ENCODE data around the gene PCBP3.

The PCBP3 gene

DNA sequence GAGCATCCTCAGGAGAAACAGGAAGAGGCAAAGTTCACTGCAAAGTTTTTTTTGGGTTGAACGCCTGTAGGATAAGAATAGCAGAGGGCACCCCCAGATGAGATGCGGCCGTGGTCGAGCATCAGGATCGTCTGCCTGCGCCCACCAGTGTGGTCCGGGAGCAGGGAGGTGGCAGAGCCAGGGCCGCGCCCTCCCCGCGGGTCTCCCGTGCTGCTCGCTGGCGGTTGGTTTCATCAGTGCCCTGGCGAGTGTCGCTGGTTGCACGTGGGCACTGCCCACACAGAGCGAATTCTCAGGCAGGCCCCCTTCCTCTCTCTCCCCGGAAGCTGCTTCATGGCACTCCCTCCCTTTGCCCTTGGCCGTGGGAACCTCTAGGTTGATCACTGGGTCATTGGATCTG, 120.0 kb downstream of the PCBP3 start:
- no peak for DNase-seq

GRCh38 chr21:45764792-45765191, 121.3 kb downstream of the PCBP3 start:
- no peak for DNase-seq

GRCh38 chr21:45765375-45765774, 121.8 kb downstream of the PCBP3 start:
- no peak for DNase-seq

DNA sequence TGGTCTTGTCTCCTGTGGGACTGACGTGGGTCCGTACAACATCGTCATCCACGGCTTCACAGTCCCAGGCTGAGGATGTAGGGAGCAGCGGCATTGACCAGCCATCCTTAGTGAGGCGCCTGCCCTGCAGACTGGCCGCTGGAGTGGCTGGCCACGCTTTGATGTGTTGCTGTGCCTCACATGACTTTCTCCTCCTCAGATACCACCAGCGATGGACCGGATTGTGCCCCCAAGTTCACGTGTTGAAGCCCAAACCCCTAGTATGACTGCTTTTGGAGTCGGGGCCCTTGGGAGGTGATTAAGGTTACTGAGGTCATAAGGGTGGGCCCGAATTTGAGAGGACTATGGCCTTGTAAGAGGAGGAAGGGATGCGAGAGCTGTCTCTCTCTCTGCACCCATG, 122.5 kb downstream of the PCBP3 start:
- DNase-seq: no peak

GRCh38 chr21:45766501-45766900, 123.0 kb downstream of the PCBP3 start:
- DNase-seq: no peak

DNA sequence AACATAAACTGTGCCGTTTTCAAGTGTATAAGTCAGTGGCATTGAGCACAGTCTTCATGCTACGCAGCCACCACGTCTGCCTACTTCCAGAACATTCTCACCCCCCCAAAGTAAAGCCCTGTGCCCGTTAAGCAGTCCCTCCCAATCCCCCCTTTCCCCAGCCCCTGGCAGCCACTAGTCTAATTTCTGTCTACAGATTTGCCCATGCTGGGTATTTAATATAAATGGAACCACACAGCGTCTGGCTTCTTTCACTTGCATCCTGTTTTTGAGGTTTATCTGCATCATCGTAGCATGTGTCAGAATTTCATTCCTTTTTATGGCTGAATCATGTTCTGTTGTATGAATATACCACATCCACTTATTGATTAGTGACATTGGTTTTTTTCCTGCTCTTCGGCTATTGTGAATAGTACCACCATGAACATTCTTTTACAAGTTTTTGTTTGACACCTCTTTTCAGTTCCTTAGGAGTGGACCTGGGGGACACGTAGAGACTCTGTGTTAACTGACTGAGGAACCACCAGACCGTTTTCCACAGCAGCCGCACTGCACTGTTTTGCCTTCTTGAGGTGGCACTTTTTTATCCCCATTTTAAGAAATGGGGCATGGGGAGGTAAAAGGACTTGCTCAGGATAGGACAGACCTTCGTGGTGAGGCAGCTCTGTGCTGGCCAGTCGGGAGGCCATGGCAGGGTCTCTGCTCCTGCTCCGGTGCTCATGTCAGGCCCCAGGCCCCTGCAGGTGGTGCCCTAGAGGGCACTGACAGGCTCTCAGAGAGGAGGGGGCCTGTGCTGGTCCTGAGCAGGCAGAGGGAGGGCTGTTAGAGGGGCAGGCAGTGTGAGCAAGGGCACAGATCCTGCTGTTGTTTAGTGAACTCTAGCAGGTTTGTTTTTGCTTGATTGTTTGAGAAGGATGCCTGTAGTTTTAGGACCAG, 123.8 kb downstream of the PCBP3 start:
- no peak for DNase-seq

DNA sequence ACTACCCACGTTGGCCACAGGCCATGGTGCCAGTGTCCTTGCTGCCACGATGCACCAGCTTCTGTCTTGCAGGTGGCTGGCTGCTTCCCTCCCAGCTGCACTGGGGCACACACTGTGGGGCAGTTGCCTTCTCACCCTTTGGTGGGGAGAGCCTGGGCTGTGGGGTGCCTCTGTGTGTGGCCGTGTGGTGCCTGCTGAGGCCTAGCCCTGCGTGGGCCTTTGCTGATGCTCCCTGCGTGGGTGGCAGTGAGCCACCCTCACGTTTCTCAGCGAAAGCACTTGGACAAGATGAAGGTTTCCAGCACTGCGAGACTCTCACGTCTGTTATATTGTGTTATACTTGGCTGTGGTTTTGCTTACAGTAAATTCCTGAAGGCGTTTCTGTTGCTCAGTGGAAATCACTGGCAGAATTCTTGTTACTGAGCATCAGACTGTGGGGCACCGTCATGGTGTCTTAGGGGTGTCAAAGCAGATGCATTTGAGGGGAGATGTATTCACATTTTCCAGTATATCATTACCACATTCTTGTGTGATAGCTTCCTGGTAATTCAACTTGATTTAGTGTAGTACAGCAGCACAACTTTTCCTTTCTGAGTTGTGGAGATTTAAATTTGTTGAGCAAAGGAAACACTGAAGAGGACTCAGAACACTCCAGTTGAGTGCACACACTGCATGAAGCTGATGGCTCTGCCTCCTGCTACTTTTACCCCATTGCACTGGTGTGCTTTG, 124.7 kb downstream of the PCBP3 start:
- no peak for DNase-seq

DNA sequence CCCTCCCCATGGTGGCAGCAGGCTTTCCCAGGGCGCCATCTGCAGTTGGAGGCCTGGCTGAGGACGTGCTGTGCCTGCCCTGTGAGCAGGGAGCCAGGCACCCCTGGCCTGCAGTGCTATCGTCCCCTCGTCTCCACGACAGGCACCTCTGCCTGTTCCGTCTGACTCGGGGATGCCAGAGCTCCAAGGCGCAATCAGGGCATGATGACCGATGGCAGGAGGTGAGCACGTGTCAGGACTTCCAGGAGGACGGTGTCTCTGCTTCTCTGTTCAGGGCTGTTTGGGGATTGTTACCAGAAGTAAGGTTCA, 125.2 kb downstream of the PCBP3 start:
- DNase-seq: no peak

- no peak for DNase-seq
Measured at GRCh38 chr21:45769294-45769693, 125.8 kb downstream of the PCBP3 start.

DNA sequence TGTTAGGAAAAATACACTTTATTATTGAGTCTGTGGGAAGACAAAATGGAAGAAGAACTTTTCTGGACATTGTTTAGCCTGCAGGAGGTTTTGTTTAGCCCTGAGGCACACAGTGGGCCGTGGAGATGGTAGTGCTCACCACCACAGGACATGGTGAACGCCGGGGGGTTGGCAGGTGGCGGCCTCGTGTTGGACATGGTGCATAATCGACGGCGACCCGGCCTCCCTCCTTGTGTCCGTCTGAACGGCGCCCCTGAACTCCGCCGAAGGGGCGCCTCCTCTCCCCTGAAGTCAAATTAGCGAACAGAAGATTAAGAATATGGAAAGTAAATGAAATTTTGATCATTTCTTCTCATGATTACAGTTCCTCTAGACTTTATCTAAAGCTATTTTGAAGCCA, 126.4 kb downstream of the PCBP3 start:
- DNase-seq: no peak

DNA sequence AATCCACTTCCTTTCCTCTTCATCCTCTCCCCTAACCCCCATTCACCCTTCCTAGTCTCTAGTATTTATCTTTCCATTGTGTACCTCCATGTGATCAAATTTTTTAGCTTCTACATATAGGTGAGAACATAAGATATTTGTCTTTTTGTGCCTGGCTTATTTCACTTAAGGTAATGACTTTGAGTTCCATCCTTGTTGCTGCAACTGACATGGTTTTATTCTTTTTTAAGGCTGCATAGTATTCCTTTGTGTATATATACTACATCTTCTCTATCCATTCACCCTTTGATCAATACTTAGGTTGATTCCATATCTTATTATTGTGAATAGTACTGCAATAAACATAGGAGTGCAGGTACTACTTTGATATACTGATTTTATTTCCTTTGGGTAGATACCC, 128.7 kb downstream of the PCBP3 start:
- DNase-seq: no peak

DNA sequence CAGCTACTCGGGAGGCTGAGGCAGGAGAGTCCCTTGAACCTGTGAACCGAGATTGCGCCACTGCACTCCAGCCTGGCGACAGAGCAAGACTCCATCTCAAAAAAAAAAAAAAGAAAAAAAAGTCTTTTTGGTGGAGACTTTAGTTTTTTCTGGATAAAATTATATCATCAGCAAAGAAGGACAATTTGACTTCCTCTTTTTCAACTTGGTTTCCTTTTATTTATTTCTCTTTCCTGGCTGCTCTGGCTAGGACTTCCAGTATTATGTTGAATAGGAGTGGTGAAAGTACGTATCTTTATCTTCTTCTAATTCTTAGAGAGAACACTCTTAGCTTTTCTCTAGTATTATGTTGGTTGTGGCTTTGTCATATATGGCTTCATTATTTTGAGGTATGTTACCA, 130.8 kb downstream of the PCBP3 start:
- DNase-seq: no peak

- no peak for DNase-seq
Measured at GRCh38 chr21:45776971-45777370, 133.4 kb downstream of the PCBP3 start.

DNA sequence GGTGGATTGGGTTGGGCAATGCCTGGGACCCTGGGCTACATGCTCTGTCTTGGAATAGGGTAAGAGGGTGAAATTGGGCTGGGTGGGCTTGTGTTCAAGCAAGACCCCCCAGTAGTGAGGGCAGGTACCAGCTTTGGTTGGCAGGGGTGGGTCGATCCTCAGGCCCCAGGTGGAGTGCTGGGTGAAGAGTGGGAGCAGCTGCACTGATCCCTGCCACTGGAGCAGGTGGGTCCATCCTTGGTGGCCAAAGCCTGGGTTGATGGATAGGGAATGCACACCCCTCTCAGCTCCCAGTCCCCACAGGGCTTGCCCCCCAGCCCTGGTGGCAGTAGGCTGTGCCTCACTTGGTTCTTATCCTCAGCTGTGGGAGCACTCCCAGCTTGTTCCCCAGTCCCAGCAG, 135.2 kb downstream of the PCBP3 start:
- no peak for DNase-seq

DNA sequence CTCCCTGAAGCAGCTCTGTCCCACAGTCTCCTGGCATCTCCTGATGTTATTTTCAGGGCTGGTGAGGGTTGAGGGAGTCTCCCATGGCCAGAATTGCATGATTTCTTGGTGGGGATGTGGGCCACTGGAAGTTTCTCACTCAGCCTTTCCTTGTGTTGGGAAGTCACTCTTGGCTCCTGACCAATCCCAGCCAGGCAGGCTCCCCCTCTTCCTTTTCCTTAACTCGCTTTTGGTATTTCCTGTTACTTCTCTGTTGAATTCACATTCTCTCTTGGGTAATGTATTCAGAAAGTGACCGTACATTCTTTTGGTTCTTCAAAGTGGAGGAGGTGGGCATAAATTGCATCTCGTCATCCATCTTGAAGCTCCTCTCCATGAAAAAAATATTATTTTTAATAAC, 135.7 kb downstream of the PCBP3 start:
- no peak for DNase-seq

DNA sequence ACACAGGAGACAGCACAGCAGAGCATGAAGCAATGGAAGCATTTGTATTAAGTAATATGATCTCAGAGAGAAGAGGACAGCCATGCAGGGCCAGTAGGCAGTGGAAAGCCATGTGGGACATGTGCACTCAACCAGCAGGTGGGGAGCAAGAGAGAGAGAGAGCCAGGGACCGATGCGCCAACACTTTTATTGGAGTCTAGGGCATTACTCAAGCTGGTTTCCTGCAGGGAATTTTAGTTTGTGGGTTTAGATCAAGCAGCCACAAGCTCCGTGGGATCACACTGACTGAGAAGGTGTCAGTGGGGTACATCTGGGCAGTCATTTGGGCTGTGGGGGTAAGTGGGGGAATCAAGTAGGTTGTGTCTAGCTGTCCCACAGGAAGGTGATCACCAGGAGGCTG, 137.1 kb downstream of the PCBP3 start:
- peak in 1 of 2 experiments; percentile 11 for DNase-seq

- DNase-seq: peak; percentile 28 to 52
Measured at GRCh38 chr21:45781741-45782140, 138.2 kb downstream of the PCBP3 start.

- DNase-seq: no peak
Measured at GRCh38 chr21:45786660-45787059, 143.1 kb downstream of the PCBP3 start.

- DNase-seq: no peak
Measured at GRCh38 chr21:45787371-45787770, 143.8 kb downstream of the PCBP3 start.

DNA sequence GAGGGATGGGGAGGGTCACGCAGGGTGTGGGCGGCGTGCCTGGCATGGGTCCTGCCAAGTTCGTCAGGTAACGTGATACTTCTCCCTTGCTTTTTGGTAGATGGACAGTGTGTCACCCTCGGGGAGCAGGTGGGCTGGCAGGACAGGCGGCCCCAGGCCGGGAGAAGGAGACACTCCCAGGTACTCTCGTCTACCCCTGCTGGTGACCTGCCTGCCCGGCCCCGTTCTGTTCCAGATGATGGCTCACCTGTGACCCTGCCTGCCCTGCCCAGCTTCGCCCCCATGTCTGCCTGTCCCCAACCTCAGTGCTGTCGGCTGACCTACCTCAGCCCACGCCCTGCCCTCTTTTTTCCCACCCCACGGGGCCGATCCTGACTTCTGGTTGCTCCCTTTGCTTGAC, 144.7 kb downstream of the PCBP3 start:
- DNase-seq: no peak

DNA sequence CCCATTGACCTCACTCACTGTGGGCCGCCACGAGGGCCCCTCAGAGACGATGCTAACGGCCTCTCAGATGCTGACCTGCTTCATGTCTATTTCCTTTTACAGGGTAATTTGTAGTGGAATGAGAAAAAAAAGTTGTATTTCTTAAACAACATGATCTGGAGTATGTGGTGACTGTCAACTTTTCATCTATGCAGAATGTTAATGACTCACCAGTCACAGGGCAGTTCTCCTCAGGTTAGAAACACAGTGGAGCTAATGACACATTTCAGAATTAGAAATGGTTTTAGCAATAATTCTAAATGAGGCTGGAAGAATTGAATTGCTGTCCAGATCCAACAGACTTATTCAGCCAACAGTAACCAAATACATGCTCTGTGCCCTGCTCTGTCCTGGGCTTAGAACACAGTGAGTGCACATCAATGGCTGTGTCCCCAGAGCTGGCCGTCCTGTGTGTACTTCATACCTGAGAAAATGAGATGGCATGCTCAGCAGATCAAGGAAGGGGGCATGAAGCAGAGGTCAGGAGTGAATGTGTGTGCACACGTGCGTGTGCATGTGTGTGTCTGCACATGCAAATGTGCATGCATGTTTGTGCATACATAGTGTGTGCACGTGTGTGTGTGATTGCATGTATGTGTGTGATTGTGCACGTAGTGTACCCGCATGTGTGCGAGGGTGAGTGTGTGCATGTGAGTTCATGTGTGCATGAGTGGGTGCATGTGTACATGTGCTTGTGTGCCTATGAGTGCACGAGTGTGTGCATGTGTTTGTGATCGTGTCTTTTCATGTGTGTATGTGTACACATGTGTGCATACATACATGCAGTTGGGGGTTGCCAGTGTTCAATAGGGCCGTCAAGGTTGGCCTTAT, 145.3 kb downstream of the PCBP3 start:
- DNase-seq: no peak

- no peak for DNase-seq
Measured at GRCh38 chr21:45790427-45790826, 146.9 kb downstream of the PCBP3 start.

All from NCI-H526 (cell line).